Activated CD4-positive, alpha-beta T cell treated with anti-CD3 and anti-CD28 coated beads, Interleukin-2, amount 50 U/mL, for 16 hours (primary cell): ENCODE data around the gene ARPC1A.
"Not testable (repeated sequence)": the region's sequence is repeated elsewhere in the genome, so short reads cannot be mapped to it uniquely, and the experiment has no call there.

ENCODE experiments used
- DNase-seq: peaks from one replicate; pipeline ENCODE4 v3.0.0-alpha.2; 2020

Gene ARPC1A

GRCh38 chr7:99372275-99373090, 46.8 kb downstream of the ARPC1A start:
- no peak for DNase-seq

DNA sequence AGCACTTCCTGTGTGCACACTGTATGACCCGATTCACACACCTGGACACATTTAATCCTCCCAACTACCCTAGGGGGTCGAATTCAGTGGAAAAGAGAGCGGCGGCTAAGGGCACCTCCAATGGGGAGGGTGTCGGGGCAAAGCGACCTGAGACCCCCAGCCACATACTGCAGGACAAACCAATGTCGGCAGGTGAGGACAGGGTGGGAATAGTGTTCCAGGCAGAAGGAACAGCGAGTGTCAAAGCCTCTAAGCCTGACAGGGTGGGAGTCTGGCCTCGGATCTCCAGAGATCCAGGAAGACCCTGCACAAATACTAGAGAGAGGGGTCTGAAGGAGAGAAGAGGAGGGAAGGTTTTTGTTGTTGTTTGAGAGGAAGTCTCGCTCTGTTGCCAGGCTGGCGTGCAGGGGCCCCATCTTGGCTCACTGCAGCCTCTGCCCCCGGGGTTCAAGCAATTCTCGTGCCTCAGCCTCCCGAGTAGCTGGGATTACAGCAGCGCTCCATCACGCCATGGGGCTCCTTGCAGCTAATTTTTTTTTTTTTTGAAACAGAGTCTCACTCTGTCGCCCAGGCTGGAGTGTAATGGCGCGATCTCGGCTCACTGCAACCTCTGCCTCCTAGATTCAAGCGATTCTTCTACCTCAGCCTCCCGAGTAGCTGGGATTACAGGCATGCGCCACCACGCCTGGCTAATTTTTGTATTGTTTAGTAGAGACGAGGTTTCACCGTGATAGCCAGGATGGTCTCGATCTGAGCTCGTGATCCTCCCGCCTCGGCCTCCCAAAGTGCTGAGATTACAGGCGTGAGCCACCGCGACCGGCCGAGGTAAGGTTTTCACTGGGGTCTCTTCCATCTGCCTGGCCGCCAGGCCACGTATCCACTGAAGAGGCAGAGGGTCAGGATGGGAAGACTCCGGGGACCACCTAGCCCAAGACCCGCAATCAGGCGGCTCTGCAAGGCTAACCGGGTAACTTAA, 47.7 kb downstream of the ARPC1A start:
- DNase-seq = no peak

- DNase-seq = peak; percentile 86
Observed at GRCh38 chr7:99374111-99375064, 48.7 kb downstream of the ARPC1A start, which contains the start of gene ARPC1B. ARPC1B (plus strand) TSS chr7:99374730; CDS start chr7:99385715, 10,985 bp downstream.

DNA sequence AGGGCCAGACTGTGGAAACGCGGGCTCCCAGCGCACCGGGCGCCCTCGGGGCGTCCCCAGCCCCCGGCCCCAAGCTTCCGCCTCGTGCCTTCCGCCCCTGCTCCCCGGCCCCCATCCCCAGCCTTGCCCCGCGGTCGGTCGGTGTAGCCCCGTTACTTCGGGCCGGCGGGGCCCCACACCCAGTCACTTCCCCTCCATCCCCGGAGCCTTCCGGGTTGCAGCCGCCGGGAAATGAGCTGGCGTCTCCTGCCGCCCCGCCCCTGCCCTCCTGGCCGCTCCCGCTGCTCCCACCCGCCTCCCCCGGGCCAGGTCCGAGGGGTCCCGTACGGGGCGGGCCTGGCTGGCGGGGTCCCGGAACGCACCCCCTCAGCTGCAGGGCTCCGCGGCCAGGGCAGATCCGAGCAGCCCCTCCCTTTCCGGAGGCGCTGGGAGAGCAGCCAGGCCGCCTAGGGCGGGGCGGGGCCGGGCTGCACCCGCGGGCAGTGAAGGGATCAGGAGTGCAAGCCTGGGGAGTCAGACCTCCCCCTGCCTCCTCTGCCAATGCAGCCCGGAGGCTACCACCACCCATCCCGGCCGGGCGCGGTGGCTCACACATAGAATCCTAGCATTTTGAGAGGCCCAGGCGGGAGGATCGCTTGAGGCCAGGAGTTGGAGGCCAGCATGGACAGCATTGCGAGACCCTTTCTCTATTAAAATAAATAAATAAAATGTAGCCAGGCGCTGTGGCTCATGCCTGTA, 49.5 kb downstream of the ARPC1A start:
- peak; percentile 78 for DNase-seq

DNA sequence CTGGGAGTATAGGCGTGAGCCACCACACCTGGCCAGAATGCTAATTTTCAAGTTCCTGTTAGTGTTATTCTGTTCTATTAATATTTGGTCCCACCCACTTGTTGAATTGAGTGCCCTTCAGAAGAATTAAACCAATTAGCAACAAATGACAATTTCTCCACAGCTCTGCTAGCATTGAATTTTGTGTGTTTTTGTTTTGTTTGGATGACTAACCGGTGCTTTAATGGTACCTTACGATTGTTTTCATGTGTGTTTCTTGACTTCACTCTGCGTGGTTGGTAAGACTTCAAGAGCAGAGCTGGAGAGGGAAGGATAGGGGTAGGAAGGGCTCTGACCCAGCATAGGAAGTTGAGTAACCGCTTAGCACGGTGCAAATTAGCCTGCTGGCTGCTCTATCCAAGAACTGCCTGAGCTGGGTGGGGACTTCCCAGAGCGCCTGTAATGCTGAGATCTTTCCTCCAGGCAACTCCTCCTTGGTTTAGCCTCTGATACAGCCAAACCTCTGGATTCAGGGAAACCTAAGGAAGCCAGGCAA, 53.4 kb downstream of the ARPC1A start:
- DNase-seq = peak; percentile 68

- DNase-seq = not testable (repeated sequence)
Observed at GRCh38 chr7:99379693-99380031, 54.0 kb downstream of the ARPC1A start.

DNA sequence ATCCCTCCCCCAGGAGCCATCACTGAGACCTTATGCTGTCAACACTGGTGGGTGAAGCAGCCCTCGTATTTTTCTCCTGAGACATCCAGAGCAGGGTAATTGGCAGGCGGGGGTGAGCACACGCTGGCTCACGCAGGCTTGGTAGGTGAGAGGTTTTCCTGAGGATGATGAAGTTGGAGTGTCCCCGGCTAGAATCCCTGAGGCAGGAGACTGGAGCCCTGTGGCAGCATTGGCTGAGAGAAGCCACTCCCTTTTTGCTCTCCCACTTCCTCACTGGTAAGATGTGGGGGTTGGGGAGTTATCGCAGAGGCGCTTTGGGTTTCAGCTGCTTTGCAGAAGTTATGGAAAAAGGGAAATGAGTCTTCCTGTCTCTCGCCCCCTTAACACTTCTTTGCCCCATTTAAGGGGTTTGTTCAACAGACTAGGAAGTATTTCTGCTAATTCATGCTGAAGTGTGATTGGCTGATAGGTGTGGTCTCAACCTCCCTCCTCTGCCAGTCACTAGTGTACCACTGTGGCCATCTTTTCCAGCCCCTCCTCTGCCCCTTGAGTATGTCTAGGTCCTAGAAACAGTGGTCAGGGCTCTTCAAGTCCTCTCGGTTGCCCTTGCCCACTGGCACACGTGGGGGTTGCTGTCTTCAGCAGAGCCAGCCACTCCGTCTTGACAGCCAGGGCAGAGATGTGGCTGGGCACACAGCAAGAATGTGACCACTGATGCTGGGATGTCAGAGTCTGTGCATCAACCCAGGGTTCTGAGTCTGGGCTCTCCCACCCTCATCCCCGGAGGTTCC, 54.5 kb downstream of the ARPC1A start:
- peak; percentile 69 for DNase-seq

DNA sequence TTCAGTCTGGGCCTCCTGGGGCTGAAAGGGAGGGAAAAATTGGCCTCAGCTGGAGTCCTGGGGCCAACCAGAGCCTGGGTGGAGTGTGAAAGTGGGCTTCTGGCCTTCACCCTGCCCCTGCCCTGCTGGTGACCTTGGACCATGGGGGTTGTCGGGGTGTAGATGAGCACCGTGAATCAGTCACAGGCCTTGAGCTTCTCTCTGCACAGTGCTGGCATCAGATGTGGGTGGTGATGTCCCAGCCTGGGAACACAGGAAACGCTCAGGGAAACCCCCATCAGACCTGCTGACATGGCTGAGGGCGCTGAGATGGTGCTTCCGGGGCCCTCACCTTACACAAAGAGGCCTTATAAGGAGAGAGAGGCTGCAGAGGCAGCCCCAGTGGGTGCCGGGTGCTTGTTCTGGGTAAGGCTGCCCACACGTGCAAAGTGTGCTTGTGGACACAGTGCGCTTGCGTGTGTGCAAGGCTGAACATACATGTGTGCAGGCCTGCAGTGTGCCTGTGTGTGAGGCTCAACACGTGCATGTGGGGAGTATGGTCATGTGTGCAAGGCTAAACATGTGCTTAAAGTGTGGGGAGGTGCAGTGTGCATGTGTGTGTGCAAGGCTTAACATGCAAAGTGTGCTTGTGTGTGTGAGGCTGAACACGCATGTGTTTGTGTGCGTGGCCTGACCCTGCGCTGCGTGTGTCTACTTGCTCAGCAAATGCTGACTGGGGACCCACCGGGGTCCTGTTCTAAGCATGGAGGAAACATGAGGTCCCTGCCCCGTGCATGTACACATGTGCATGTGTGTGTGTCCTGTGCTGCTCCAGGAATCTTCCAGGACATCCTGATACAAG, 55.3 kb downstream of the ARPC1A start:
- DNase-seq = peak; percentile 96

- DNase-seq = no peak
Observed at GRCh38 chr7:99381664-99382075, 56.0 kb downstream of the ARPC1A start.

DNA sequence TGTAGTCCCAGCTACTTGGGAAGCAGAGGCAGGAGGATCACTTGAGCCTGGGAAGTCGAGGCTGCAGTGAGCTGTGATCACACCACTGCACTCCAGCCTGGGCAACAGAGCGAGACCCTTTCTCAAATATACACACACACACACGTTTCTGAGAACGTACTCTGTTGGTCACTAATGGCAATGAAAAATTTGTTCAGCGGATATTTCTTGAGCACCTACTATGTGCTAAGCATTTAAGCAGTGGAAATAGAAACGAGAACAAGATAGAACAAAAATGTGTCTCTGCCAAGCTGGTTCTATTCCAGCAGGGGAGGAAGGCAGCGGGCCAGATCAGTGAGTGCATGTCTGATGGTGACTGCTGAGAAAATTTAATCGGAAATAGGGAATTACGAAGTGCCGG, 57.5 kb downstream of the ARPC1A start:
- DNase-seq = no peak

DNA sequence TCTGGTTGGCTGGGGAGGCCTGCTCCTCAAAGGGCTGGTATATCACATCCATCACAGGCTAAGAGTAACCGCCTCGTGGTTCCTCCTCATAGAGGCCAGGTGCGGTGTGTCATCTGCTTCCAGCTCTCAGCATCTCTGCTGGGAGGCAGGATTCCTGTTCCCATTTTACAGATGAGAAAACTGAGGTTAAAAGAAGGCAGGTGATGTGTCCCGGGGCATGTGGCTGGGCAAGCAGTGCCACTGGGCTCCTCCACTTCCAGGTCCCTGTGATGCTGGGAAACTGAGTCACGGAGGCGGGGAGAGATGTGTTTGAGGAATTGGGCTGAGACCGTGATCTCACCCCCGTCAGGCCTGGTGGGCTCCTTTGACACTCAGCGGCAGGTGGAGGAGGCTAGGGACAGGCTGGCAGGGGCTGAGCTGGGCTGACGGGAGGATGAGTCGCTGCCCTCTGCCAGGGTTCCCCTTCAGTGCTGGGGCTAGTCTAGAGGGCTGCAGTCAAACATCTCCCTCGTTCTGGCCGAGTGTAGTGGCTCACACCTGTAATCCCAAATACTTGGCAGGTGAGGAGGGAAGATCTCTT, 58.2 kb downstream of the ARPC1A start:
- DNase-seq = no peak

DNA sequence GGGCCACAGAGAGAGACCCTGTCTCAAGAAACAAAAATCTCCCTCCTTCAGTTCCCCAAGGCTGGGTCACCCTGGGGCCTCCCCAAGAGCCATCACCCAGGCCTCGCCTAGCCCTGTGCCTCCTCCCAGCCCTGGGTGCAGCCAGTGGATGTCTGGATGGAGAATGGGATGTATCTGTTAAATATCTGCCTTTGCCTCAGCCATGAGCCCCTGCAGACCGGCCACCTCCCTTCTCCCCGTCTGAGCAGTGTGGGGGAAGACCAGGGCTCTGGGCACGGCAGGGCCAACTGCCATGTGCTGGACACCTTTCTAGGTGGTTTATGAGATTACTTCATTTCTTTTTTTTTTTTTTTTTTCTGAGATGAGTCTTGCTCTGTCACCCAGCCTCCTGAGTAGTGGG, 58.8 kb downstream of the ARPC1A start:
- DNase-seq = no peak

GRCh38 chr7:99385564-99385963, 59.9 kb downstream of the ARPC1A start:
- no peak for DNase-seq

- no peak for DNase-seq
Observed at GRCh38 chr7:99386584-99387238, 61.0 kb downstream of the ARPC1A start.

GRCh38 chr7:99387239-99387635, 61.5 kb downstream of the ARPC1A start:
- DNase-seq = not testable (repeated sequence)

DNA sequence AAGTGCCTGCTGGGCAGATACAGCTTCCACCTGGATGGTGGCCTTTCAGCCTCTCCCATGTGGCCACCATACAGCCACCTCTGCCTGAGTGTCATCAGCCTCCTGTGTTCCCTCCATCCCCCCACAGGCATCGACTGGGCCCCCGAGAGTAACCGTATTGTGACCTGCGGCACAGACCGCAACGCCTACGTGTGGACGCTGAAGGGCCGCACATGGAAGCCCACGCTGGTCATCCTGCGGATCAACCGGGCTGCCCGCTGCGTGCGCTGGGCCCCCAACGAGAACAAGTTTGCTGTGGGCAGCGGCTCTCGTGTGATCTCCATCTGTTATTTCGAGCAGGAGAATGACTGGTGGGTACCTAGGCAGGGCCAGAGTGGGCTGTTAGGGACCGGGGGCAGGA, 62.2 kb downstream of the ARPC1A start:
- no peak for DNase-seq

DNA sequence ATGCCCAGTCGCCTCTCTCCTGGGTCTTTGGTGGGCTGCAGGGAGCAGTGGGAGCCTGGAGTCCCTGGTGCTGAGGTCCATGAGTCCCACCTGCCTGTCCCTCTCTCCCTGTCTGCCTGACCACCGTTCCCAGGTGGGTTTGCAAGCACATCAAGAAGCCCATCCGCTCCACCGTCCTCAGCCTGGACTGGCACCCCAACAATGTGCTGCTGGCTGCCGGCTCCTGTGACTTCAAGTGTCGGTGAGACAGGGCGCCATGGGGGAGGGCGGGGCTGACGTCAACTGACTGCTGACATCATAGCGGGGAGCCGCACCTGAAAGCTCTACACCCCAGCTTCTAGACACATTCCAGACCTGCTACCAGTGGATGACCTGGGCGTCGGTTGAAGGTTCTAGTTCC, 64.1 kb downstream of the ARPC1A start:
- no peak for DNase-seq

- DNase-seq = no peak
Observed at GRCh38 chr7:99390941-99391602, 65.4 kb downstream of the ARPC1A start.
